GM19193 (cell line): ENCODE results near the gene NODAL.

ENCODE experiments used
- POLR2A ChIP-seq: IDR thresholded peaks from 4 replicates; pipeline ENCODE4 v1.6.1; 2011; ENCODE audit not compliant: insufficient read depth, insufficient read length; ENCODE audit errors: extremely low read depth

The NODAL gene

GRCh38 chr10:70441161-70441894, at the start of gene NODAL:
Gene NODAL (minus strand): TSS chr10:70441681. CDS start chr10:70441667, 14 bp downstream.
- TF ChIP-seq POLR2A: no peak

DNA sequence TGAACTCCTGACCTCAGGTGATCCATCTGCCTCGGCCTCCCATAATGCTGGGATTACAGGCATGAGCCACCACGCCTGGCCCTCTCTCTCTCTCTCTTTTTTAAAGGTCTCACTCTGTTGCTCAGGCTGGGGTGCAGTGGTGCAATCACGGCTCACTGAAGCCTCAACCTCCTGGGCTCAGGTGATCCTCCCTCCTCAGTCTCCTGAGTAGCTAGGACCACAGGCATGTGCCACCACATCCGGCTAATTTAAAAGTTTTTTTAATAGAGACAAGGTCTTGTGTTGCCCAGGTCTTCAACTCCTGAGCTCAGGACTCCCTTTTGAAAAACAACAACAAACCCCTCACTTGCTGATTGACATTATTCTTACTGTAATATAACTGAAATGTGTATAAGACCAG, 48.7 kb upstream of the NODAL start:
- TF ChIP-seq POLR2A: no peak

GRCh38 chr10:70487824-70488223, 46.3 kb upstream of the NODAL start:
- TF ChIP-seq POLR2A: no peak

- no peak for TF ChIP-seq POLR2A
Measured at GRCh38 chr10:70482982-70483760, 41.7 kb upstream of the NODAL start.

DNA sequence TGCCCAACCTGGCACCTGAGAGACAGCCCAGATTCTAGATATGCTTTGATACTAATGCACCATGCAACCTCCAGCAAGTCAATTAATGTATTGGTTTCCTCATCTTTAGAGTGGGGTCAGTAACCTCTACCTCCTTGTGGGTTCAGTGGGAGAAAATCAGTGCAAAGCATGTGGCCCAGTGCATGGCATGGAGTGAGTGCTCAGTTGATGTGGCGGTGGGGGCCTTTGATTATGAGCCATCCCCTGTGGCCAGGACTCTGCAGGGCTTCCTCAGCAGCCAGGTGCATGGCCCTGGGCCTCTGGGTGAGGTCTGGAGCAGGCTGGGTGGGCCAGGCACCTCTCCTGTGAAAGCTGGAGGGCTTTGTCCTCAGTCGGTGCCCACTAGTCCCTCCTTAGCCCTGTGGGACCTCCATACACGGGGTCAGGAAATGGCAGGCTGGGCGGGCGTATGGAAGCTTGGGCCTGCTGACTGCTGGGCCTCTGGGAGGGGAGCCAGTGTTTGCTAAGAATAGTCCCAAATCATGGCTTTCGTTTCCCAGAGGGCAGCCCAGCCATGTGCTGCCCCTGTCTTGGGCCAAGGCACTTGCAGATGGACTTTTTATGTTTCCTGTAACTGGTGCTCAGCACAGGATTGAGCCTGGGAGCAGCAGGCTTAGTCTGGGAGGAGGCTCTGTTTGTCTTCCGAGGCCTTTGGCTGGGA, 40.5 kb upstream of the NODAL start:
- TF ChIP-seq POLR2A: no peak

DNA sequence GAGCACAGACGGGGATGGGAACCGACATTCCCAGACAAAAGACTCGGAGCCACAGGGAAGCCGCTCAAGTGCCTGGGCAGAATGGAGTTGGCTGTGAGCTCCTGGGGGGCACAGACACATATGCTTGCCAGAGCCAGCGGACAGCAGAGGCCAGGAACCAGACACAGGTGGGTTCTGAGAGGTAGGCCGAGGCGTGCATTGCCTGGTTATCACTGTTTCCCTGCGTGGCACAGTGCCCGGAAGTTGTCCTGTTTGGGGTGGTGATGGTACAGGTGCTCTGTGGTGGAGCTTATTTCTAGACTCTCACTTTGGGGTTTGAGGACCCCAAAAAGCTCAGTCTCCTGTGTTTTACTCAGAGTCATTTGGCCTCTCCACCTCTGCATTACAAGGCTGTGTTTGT, 39.6 kb upstream of the NODAL start:
- TF ChIP-seq POLR2A: no peak

- TF ChIP-seq POLR2A: peak; percentile 17
Measured at GRCh38 chr10:70480239-70480861, 38.9 kb upstream of the NODAL start.

- TF ChIP-seq POLR2A: no peak
Measured at GRCh38 chr10:70479626-70480238, 38.3 kb upstream of the NODAL start.

DNA sequence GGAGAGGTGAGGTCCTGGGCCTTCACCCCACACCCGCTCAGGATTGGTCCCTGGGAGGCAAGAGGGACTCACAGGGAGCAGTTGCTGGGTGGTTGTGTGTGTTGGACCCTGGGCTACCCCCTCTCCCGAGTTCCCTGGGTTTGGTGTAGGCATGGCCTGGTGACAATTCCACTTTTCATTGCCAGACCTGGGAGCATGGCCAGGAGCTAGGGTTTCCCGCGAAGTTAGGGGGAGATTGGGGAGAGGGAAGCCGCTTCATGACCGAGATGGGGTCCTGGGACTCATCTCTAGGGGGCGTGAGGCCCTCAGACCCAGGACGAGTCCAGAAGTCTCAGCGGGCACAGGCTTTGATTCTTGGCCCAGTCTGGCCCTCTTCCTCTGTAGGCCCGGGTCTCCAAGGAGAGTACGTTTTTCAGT, 37.7 kb upstream of the NODAL start:
- no peak for TF ChIP-seq POLR2A

DNA sequence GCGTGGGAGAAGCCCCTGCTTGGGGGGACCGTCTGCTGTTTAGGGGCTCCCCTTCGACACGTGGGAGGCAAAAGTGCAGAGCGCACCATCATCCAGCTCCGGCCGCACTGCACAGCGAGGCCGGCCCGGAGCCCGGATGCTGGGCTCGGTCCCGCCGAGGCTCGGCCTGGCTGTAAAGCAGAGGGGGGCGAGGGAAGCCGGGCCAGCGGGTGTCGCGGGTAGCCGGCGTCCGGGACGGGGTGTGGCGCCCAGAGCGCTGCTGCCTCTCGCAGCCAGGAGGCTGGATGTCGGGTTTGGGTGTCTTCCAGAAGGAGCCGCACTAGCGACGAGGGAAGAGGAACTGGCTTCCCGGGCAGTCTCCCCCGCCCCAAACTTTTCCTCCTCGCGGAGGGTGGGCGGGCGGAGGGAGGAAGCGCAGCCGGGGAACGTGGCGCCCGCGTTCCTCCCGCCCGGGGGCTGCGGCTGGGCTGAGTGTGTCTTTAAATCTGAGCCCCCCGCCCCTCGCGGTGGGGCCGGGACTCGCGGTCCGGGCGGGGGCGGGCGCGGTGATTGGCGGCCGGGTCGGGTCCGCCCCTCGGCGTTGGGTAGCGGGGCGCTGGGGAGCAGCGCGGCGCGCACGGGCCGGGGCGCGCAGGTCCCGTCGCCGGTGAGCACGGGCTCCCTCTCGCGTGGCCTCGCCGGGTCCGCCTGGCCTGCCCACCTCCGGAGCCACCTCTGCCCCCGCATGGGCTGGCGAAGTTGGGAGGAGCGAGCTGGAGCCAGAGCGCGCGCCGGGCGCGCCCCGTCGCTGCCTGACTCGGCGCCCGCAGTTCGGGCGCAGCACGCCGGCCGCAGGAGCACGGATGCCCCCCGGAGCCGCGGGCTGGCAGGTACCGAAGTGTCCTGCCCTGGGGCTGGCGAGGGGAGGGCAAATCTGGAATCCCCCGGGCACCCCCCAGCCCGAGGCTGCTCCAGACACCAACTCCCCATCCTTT, 37.0 kb upstream of the NODAL start, which contains the start of gene PALD1:
Gene PALD1 (plus strand): TSS at position 577 of the 974 bp plus-strand sequence. CDS start 47,185 bp downstream, outside the sequence.
- TF ChIP-seq POLR2A: peak; percentile 45

GRCh38 chr10:70477661-70478162, 36.2 kb upstream of the NODAL start:
- TF ChIP-seq POLR2A: no peak

GRCh38 chr10:70476249-70477035, 35.0 kb upstream of the NODAL start:
- no peak for TF ChIP-seq POLR2A
